Dendritic cell treated with granulocyte-macrophage colony-stimulating factor and Interleukin-4, amounts not matched to agents 40 ng/mL and 50 ng/mL, for 4 days (primary cell): Measurements from ENCODE around the gene SINHCAF.
A peak's percentile ranks its signal among the peaks of the same experiment; 100 is the strongest.
"Not testable (repeated sequence)": the region's sequence is repeated elsewhere in the genome, so short reads cannot be mapped to it uniquely, and the experiment has no call there.

ENCODE experiments used
- H3K27ac Mint-ChIP-seq: one replicate; pipeline ENCODE4 v1.8.0; 2022; ENCODE audit warnings: mild to moderate bottlenecking, mixed read lengths
- H3K27me3 Mint-ChIP-seq: one replicate; pipeline ENCODE4 v1.8.0; 2022; ENCODE audit warnings: mild to moderate bottlenecking, mixed read lengths
- H3K36me3 Mint-ChIP-seq: one replicate; pipeline ENCODE4 v1.8.0; 2022; ENCODE audit warnings: low read depth, mixed read lengths
- H3K4me1 Mint-ChIP-seq: one replicate; pipeline ENCODE4 v1.8.0; 2022; ENCODE audit warnings: low read depth, mixed read lengths
- H3K4me3 Mint-ChIP-seq: one replicate; pipeline ENCODE4 v1.8.0; 2022; ENCODE audit warnings: mild to moderate bottlenecking, moderate library complexity, mixed read lengths
- H3K9me3 Mint-ChIP-seq: one replicate; pipeline ENCODE4 v1.8.0; 2022; ENCODE audit warnings: mixed read lengths
- intact Hi-C: fragments of 100-400 bp; cut with micrococcal nuclease; formaldehyde crosslinking; loops from one replicate; pipeline ENCODE4 v1.15.0; 2022

The SINHCAF gene, protein sequence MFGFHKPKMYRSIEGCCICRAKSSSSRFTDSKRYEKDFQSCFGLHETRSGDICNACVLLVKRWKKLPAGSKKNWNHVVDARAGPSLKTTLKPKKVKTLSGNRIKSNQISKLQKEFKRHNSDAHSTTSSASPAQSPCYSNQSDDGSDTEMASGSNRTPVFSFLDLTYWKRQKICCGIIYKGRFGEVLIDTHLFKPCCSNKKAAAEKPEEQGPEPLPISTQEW

DNA sequence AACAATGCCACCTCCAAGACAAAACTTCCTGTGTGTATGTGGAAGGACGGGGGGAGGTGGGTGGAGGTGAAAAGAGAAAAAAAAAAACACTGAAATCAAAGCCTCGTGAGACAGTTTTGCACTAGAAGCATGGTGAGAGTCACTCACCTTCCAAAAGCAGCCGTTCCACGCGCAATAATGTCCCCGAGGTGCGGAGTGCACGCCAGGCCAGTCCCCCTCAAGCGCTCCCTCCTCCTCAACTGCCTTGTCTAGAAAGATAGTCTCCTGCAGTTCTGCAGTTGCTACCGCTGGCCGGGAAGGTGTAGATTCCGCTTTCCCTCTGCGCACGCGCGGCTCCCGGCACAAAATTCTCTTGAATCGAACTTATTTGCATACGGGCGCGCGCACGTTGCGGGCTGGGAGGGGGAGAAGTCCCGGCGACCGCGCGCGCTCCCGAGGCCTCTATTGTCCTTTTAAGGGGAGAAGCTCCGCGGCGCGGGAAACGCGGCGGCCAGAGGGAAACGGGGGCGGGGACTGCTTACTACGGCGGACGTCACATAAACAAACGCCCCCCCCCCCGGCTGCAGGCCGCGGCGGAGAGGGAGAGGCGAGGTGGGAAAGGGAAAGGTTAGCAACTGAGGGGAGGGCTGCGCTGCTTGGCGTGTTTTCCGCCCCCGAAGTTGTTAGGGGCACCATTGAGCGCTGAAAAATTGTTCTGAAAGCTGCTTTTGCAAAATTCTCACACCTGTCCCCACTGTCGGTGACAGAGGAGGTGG, at the start of gene SINHCAF:
Gene SINHCAF (minus strand): TSS at position 274 of the 755 bp plus-strand sequence. CDS start 27,946 bp downstream, outside the sequence.
- intact Hi-C loops: loop anchor here (5.0 kb wide), 1 partner anchor 1351 kb away; the partner anchor contains the start of gene DNM1L
- Mint-ChIP-seq H3K4me1 (peaks cover 19% of the 10 kb centered on the region), H3K9me3 (no peaks in the 10 kb centered on the region), H3K4me3 (peak within 1 kb of the TSS; percentile 97), H3K36me3 (peaks cover 9% of the 10 kb centered on the region), H3K27me3 (peaks cover 2% of the 10 kb centered on the region), H3K27ac (peak within 1 kb of the TSS; percentile 91)

DNA sequence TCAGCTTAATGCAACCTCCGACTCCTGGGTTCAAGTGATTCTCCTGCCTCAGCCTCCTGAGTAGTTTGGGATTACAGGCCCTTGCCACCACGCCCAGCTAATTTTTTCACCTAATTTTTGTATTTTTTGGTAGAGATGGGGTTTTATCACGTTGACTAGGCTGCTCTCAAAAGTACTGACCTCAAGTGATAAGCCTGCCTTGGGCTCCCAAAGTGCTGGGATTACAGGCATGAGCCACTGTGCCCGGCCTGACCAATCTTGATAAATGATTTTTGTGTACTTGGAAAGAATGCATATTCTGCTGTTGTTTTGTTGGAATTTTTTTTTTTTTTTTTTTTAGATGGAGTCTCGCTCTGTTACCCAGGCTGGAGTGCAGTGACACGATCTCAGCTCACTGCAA, 49.5 kb upstream of the SINHCAF start:
- intact Hi-C loops, H3K36me3 Mint-ChIP-seq, H3K4me1 Mint-ChIP-seq, H3K4me3 Mint-ChIP-seq, H3K27ac Mint-ChIP-seq, H3K9me3 Mint-ChIP-seq, H3K27me3 Mint-ChIP-seq: not testable (repeated sequence)

DNA sequence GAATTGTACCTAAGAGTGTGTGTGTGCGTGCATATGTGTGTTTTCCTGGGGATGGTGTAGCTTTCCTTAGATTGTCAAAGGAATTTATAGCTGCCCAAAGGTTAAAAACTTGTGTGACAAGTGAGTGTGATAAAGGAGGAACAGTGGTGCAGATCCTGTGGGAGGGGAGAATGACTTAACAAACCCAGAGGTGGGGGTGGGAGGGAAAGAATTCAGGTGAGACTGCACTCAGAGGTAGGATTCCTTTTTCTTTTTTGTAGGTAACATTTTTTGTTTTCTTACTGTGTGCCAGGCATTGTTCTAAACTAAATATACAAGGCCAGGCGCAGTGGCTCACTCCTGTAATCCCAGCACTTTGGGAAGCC, 45.3 kb upstream of the SINHCAF start:
- Mint-ChIP-seq H3K9me3 (no peaks in the 10 kb centered on the region), H3K4me1 (peaks cover 26% of the 10 kb centered on the region), H3K36me3 (no peaks in the 10 kb centered on the region), H3K4me3 (no peak overlapping the region), H3K27me3 (peaks cover 4% of the 10 kb centered on the region), H3K27ac (no peak overlapping the region)
- intact Hi-C loops: no loop called here

DNA sequence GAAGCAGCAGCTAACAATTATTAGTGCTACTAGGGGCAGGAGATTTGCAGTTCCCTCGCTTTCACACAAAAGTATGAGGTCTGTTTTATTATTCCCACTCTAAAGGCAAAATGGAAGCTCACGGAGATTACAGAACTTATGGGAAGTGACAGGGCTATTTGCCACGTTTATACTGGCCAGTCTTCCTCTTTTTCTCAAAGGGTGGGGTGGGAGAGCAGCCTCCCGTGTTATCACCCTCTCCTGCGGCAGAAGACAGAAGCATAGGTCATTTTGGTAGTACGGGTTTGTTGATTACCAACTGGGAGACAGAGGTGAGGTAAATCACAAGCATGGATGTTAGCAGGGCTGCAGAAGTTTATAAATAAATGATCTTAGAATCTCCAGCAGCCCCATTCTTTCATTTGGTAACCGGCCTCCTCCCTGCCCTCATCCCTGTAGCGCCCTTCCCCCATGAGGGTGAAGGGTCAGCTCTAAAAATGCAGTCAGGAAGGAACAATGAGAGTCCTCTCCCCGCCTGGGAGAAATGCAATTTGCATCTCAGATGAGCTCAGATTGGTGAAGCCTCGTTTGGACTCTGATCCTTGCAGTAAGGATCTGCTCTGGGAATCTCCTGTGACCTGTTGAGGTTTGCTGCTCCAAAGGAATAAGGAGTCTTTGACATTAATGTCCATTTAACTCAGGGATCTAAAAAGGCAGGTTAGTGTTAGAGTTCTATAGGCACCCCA, 44.7 kb upstream of the SINHCAF start:
- peak overlapping the region; percentile 55 for H3K27ac Mint-ChIP-seq
- no peak overlapping the region for H3K4me3 Mint-ChIP-seq
- H3K4me1 Mint-ChIP-seq: peaks cover 26% of the 10 kb centered on the region
- peaks cover 4% of the 10 kb centered on the region for H3K27me3 Mint-ChIP-seq
- H3K9me3 Mint-ChIP-seq: no peaks in the 10 kb centered on the region
- no peaks in the 10 kb centered on the region for H3K36me3 Mint-ChIP-seq
- intact Hi-C loops: no loop called here

DNA sequence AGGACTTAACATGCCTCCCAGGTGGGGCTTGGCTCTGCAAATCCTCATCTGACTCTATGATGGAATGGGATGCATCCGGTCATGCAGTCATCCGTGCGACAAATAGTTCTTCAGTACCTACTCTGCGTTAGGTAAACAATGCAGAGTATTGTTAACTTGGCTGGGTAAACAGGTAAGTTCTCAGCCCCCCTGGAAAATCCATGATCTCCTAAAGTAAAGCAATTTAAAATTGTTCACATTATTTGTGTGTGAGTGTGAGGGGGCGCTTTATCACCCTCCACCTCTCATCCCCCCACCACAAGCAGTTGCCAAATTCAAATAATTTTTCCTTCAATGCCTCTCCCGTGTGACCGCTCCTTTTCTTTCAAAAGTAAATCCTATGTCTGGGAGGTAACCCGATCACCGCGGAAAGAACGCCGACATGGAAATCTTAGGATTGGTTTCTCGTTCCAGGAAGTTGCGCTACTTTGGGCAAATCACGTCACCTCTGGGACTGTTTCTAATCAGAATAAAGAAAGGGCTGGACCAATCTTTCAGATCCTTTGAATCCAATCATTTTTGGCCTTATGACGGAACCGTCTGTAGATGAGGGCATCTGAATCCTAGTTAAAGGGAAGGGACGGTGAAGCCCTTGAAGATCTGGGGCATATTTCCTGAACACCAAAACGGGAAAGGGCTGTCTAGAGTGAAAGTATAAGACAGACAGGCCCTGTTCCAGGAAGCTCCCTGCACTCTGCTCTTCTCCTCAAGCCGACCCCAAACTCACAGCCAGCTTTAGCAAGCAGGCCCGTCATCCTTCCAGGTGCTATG, 44.0 kb upstream of the SINHCAF start:
- Mint-ChIP-seq H3K27ac (peak overlapping the region; percentile 55), H3K36me3 (no peaks in the 10 kb centered on the region), H3K4me3 (no peak overlapping the region), H3K27me3 (peaks cover 4% of the 10 kb centered on the region), H3K9me3 (no peaks in the 10 kb centered on the region), H3K4me1 (peaks cover 26% of the 10 kb centered on the region)
- intact Hi-C loops: no loop called here

DNA sequence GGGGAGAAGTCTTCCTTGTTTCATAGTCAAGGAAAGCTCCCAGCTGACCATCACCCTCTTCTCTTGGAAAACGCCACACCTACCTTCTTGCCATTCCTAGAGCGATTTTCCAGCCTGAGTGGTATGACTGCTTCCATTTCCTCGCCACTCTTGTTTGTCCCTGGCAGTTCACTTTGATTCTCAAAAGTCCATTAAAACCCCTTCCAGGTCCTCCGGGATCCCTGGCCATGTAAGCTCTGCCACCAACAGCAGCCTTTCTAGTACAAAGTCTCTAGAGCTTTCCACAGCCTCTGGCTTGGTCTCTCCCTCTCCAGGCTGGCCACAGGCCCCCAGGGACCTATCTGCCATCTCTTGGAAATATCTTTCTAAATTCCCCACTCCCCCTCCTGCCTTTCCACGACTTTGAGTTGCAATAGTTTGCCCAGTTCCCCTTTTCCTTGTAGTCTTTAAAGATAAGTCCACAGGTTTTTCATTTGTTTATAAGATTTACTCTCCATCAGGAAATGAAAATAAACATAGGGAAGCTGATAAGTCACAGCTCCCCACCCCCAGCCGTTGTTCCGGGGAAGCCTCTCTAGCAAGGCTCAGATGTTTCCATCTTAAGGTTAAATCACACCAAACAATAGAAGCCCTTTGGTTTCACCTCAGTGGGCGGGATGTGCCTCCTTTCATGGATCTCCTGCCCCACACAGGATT, 42.9 kb upstream of the SINHCAF start:
- Mint-ChIP-seq H3K36me3 (no peaks in the 10 kb centered on the region), H3K9me3 (no peaks in the 10 kb centered on the region), H3K4me1 (peaks cover 26% of the 10 kb centered on the region), H3K4me3 (no peak overlapping the region), H3K27me3 (peaks cover 4% of the 10 kb centered on the region), H3K27ac (peak overlapping the region; percentile 34)
- intact Hi-C loops: no loop called here

DNA sequence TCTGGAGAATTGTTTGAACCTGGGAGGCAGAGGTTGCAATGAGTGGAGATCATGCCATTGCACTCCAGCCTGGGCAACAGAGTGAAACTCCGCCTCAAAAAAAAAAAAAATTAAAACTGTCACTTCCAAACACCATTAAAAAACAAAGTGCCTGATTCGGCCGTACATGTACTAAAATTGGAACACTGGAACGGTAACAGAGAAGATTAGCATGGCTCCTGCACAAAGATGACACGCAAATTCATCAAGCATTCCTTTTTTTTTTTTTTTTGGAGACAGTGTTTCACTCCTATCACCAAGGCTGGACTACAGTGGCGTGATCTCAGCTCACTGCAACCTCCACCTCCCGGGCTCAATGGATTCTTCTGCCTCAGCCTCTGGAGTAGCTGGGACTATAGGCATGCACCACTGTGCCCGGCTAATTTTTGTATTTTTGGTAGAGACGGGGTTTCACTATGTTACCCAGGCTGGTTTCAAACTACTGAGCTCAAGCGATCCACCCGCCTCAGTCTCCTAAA, 40.2 kb upstream of the SINHCAF start:
- Mint-ChIP-seq H3K4me1 (peaks cover 42% of the 10 kb centered on the region), H3K36me3 (no peaks in the 10 kb centered on the region), H3K27me3 (peaks cover 7% of the 10 kb centered on the region), H3K27ac (no peak overlapping the region), H3K9me3 (no peaks in the 10 kb centered on the region), H3K4me3 (no peak overlapping the region)
- intact Hi-C loops: no loop called here

DNA sequence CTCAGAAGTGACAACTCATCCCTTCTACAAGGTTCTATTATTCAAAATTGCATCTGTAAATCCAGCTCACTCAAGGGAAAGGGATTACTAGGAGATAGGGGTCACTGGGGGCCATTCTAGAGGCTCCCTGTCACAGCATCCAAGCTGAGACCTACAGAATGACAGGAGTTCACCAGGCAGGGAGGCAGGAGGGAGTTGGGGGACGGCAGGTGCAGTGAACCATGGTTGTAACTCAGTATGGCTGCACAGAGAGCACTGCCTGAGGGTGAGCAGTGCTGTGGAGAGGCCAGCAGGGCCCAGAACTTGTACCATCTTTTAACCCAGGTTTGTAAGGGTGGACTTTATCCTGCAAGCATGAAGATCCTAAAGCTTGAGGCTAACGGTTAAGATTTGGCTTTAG, 37.9 kb upstream of the SINHCAF start:
- Mint-ChIP-seq H3K9me3 (no peaks in the 10 kb centered on the region), H3K4me3 (no peak overlapping the region), H3K27me3 (peaks cover 3% of the 10 kb centered on the region), H3K27ac (no peak overlapping the region), H3K36me3 (no peaks in the 10 kb centered on the region), H3K4me1 (peaks cover 23% of the 10 kb centered on the region)
- intact Hi-C loops: no loop called here

DNA sequence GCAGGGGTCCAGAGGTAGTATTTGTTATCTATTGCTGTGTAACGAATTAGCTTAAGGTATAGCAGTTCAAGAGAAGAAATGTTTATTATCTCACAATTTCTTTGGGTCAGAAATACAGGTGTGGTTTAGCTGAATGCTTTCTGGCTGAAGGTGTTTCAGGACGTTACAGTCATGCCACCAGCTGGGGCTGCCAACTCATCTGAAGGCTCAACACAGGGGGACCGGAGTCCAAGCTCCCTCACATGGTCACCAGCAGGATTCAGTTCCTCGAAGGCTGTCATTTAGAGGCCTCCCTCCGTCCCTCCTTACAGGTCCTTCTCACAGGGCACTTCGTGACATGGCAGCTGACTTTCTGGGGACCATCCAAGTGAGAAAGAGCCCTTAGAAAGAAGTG, 37.5 kb upstream of the SINHCAF start:
- H3K36me3 Mint-ChIP-seq: no peaks in the 10 kb centered on the region
- peaks cover 3% of the 10 kb centered on the region for H3K27me3 Mint-ChIP-seq
- no peak overlapping the region for H3K4me3 Mint-ChIP-seq
- H3K9me3 Mint-ChIP-seq: no peaks in the 10 kb centered on the region
- intact Hi-C loops: no loop called here
- no peak overlapping the region for H3K27ac Mint-ChIP-seq
- peaks cover 19% of the 10 kb centered on the region for H3K4me1 Mint-ChIP-seq

DNA sequence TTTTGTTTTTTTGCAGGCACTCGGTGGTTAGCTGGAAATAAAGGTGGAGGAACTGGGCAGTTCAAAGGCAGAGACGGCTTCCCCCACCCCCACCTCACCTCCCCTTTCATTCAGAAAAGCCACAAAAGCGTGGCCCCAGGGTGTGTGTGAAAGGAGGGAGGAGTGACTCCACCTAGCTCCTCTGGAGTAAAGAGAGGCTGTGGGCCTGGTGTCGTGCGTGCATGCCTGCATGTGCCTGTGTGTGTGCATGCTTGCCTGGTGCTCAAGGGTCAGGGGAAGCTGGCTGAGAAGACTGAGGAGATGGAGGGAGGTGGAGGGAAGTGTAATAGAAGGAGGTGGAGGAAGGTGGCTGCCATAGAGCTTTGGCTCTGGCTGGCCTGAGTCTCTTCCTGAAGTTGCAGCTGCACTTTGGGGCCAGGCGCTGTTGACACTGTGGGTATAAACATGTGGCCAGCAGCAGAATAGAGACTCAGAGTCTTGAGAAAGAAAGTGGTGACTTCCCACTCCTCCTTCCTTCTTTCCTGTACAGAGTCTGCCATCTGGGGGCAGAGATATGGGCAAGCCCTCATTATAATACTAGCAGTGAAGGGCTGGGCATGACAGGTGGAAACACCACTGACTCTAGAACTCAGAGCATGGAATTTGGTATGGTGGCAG, 36.9 kb upstream of the SINHCAF start:
- H3K9me3 Mint-ChIP-seq: no peaks in the 10 kb centered on the region
- no peak overlapping the region for H3K4me3 Mint-ChIP-seq
- H3K27me3 Mint-ChIP-seq: peaks cover 3% of the 10 kb centered on the region
- intact Hi-C loops: no loop called here
- H3K36me3 Mint-ChIP-seq: no peaks in the 10 kb centered on the region
- peak overlapping the region; percentile 46 for H3K27ac Mint-ChIP-seq
- H3K4me1 Mint-ChIP-seq: peaks cover 18% of the 10 kb centered on the region

DNA sequence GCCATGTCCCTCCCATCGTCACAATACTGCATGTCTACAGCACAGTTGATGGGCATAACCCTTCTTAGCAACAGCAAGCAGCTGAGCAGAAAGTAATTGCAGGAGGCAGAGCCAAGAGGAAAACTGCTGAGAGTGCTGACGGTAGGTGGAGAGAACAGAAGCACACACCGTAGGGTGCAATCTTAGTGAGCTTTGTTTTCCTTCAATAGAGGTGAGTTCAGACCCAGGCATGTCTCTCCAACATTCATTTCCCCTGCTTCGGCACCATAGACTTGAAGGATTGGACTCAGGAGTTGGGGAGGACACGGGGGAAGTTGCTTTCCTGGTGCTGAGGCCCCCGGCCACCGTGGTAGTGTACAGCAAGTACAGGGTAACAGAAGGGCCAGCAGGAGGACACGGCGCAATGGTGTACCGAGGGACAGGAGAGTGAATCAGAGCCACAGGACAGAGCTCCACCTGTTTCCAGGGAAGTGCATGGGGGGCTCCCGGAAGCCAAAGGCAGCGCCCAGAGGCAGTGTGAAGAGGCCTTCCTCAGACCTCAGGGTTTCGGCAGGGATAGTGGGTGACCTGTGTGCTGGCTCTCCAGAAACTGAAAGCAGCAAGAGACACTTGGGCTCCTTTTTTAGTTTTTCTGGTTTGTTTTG, 36.3 kb upstream of the SINHCAF start:
- intact Hi-C loops: no loop called here
- H3K4me3 Mint-ChIP-seq: no peak overlapping the region

DNA sequence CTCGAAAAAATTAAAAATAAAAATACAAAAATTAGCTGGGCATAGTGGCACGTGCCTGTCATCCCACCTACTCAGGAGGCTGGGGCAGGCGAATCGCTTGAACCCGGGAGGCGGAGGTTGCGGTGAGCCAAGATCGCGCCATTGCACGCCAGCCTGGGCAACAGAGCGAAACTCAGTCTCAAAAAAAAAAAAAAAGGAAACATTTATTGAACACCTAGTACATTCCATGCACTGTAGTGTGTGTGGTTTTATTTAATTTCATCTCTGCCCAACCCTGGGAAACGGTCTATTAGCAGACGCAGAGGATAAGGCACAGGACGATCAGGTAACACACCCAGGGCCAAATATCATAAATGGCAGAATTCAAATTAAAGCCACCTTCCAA, 35.8 kb upstream of the SINHCAF start:
- H3K4me1 Mint-ChIP-seq: peaks cover 18% of the 10 kb centered on the region
- no peak overlapping the region for H3K27ac Mint-ChIP-seq
- H3K36me3 Mint-ChIP-seq: no peaks in the 10 kb centered on the region
- no peaks in the 10 kb centered on the region for H3K9me3 Mint-ChIP-seq
- peaks cover 3% of the 10 kb centered on the region for H3K27me3 Mint-ChIP-seq
- intact Hi-C loops: no loop called here
- H3K4me3 Mint-ChIP-seq: no peak overlapping the region

More for the DNA sequence above, 36.3 kb upstream of the SINHCAF start:
- no peaks in the 10 kb centered on the region for H3K36me3 Mint-ChIP-seq
- no peaks in the 10 kb centered on the region for H3K9me3 Mint-ChIP-seq
- peaks cover 3% of the 10 kb centered on the region for H3K27me3 Mint-ChIP-seq
- peaks cover 18% of the 10 kb centered on the region for H3K4me1 Mint-ChIP-seq
- peak overlapping the region; percentile 46 for H3K27ac Mint-ChIP-seq
